ENCODE measurements around the gene ENO1. TPM values are rescaled to one million over a fixed set of nuclear protein-coding genes. Genes with fewer than 3 reads are reported as not detected.

Gene ENO1
- total and polyA plus RNA-seq, 4 donors, result 270 to 499 (median 380) TPM

DNA sequence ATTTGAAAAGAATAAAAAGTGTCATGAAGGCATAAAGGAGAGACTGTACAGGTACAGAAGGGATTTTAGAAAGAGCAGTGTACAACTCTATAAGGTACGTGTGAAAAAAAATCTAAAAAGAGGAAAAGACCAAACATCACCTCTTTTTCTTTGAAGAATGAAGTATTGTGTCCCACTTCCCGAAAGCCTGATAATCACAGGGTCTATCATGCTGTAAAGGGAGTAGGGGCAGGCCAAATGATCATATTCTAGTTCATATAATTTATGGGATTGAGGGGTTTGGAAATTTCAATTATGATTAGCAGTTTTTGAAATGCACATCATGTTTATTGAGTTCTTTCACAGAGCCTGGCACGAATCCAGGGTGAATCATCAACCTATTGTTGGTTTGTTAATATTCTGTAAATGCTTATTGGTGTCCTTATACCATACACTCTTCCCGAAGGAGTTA, 60.1 kb downstream of the ENO1 start:
- Histone ChIP-seq H3K36me3 (ENCODE audit: control insufficient read depth in 4 of 4, insufficient read depth in 3 of 4, low read depth in 1 of 4, low read length in 3 of 4) (no peaks in the 10 kb centered on the region), H3K27ac (ENCODE audit: low read depth in 1 of 2, low read length in 2 of 2) (peak overlapping the region; percentile 94 to 98), H3K9me3 (ENCODE audit: control insufficient read depth in 4 of 4, low read length in 3 of 4) (no peaks in the 10 kb centered on the region), H3K9ac (ENCODE audit: low read depth in 1 of 2, low read length in 2 of 2) (peak overlapping the region; percentile 88 to 99), H3K27me3 (ENCODE audit: control insufficient read depth in 4 of 4, insufficient read depth in 4 of 4, low read length in 3 of 4) (no peaks in the 10 kb centered on the region), H3K4me3 (ENCODE audit: low read depth in 1 of 3, low read length in 3 of 3) (peak overlapping the region; percentile 66 to 97 (median 80)), H3K4me1 (ENCODE audit: control insufficient read depth in 4 of 4, insufficient read depth in 4 of 4, low read length in 3 of 4) (peaks cover 0 to 34% (median 29%) of the 10 kb centered on the region in 4 donors)
- no peak for DNase-seq (ENCODE audit: low spot score)
- WGBS, result 15% methylated on average over 4 of the region's 4 CpGs
- TF ChIP-seq YY1 (IDR thresholded peaks at IDR 0.05) (no peak), HNF4G (IDR thresholded peaks at IDR 0.05) (no peak), JUND (IDR thresholded peaks at IDR 0.05) (no peak), HNF4A (conservative IDR thresholded peaks at IDR 0.05) (no peak)
- TF ChIP-seq, protein P1, sequence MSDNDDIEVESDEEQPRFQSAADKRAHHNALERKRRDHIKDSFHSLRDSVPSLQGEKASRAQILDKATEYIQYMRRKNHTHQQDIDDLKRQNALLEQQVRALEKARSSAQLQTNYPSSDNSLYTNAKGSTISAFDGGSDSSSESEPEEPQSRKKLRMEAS (IDR thresholded peaks at IDR 0.05), result no peak

- Histone ChIP-seq H3K4me3 (ENCODE audit: low read depth in 1 of 3, low read length in 3 of 3) (peak within 1 kb of the TSS; percentile 81 to 97 (median 89)), H3K27ac (ENCODE audit: low read depth in 1 of 2, low read length in 2 of 2) (peak within 1 kb of the TSS; percentile 98), H3K4me1 (ENCODE audit: control insufficient read depth in 4 of 4, insufficient read depth in 4 of 4, low read length in 3 of 4) (peaks cover 0 to 32% (median 29%) of the 10 kb centered on the region in 4 donors), H3K9me3 (ENCODE audit: control insufficient read depth in 4 of 4, low read length in 3 of 4) (no peaks in the 10 kb centered on the region), H3K27me3 (ENCODE audit: control insufficient read depth in 4 of 4, insufficient read depth in 4 of 4, low read length in 3 of 4) (no peaks in the 10 kb centered on the region), H3K36me3 (ENCODE audit: control insufficient read depth in 4 of 4, insufficient read depth in 3 of 4, low read depth in 1 of 4, low read length in 3 of 4) (no peaks in the 10 kb centered on the region), H3K9ac (ENCODE audit: low read depth in 1 of 2, low read length in 2 of 2) (peak within 1 kb of the TSS; percentile 88 to 99)
- TF ChIP-seq SP1 (IDR thresholded peaks at IDR 0.05) (peak; percentile 83), EGR1 (IDR thresholded peaks at IDR 0.05; ENCODE audit: low read depth in 2 of 2) (peak; percentile 27 to 32), HNF4G (IDR thresholded peaks at IDR 0.05) (no peak), RXRA (IDR thresholded peaks at IDR 0.05) (no peak), YY1 (IDR thresholded peaks at IDR 0.05) (peak; percentile 24), TAF1 (conservative IDR thresholded peaks at IDR 0.05) (peak; percentile 34)
- peak; percentile 96 for DNase-seq (ENCODE audit: low spot score)
- under 1% methylated on average over 82 of the region's 82 CpGs for WGBS
These were observed 60.8 kb downstream of the ENO1 start, which contains the start of gene RERE for GRCh38 chr1:8817412-8818324. RERE (minus strand) TSS chr1:8817640.

GRCh38 chr1:8816831-8817411, 61.6 kb downstream of the ENO1 start:
- H3K4me1 ChIP-seq (ENCODE audit: control insufficient read depth in 4 of 4, insufficient read depth in 4 of 4, low read length in 3 of 4), result peaks cover 0 to 32% (median 29%) of the 10 kb centered on the region in 4 donors
- H3K36me3 ChIP-seq (ENCODE audit: control insufficient read depth in 4 of 4, insufficient read depth in 3 of 4, low read depth in 1 of 4, low read length in 3 of 4), result no peaks in the 10 kb centered on the region
- H3K9ac ChIP-seq (ENCODE audit: low read depth in 1 of 2, low read length in 2 of 2), result peak overlapping the region; percentile 81 to 88
- peak overlapping the region; percentile 98 for H3K27ac ChIP-seq (ENCODE audit: low read depth in 1 of 2, low read length in 2 of 2)
- TF ChIP-seq FOXA1 (IDR thresholded peaks at IDR 0.05) (no peak), EGR1 (IDR thresholded peaks at IDR 0.05; ENCODE audit: low read depth in 2 of 2) (no peak), REST (IDR thresholded peaks at IDR 0.05) (peak; percentile 25), RAD21 (IDR thresholded peaks at IDR 0.05) (no peak), HNF4G (IDR thresholded peaks at IDR 0.05) (no peak), RXRA (IDR thresholded peaks at IDR 0.05) (peak; percentile 25 to 57), YY1 (IDR thresholded peaks at IDR 0.05) (no peak), HNF4A (conservative IDR thresholded peaks at IDR 0.05) (peak; percentile 30 to 51), TAF1 (conservative IDR thresholded peaks at IDR 0.05) (no peak), FOXA2 (IDR thresholded peaks at IDR 0.05) (no peak)
- TF ChIP-seq, protein P2, sequence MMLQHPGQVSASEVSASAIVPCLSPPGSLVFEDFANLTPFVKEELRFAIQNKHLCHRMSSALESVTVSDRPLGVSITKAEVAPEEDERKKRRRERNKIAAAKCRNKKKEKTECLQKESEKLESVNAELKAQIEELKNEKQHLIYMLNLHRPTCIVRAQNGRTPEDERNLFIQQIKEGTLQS (IDR thresholded peaks at IDR 0.05), result no peak
- TF ChIP-seq, protein P1 (IDR thresholded peaks at IDR 0.05), result no peak
- WGBS, result under 1% methylated on average over 41 of the region's 41 CpGs
- no peaks in the 10 kb centered on the region for H3K27me3 ChIP-seq (ENCODE audit: control insufficient read depth in 4 of 4, insufficient read depth in 4 of 4, low read length in 3 of 4)
- H3K4me3 ChIP-seq (ENCODE audit: low read depth in 1 of 3, low read length in 3 of 3), result peak overlapping the region; percentile 81 to 97 (median 89)
- peak; percentile 61 for DNase-seq (ENCODE audit: low spot score)
- no peaks in the 10 kb centered on the region for H3K9me3 ChIP-seq (ENCODE audit: control insufficient read depth in 4 of 4, low read length in 3 of 4)
